Measurements from ENCODE around the gene INTS4.

GRCh38 chr11:77884186-77884828 is 110.2 kb downstream of the INTS4 start:
- TF ChIP-seq CTCF (IDR thresholded peaks at IDR 0.05): no peak
- no peak for TF ChIP-seq POLR2A (IDR thresholded peaks at IDR 0.05)

Data from thyroid gland (tissue), 4 donors.